Uterus (tissue), 4 donors: ENCODE measurements around the gene CNTNAP5. TPM values are rescaled to one million over a fixed set of nuclear protein-coding genes. Genes with fewer than 3 reads are reported as not detected.

Source experiments
- DNase-seq, 2 donors: peaks; one replicate each; pipeline ENCODE4 v3.0.0-alpha.2; 2019 to 2020
- H3K27ac ChIP-seq, 2 donors: fragments of 200-600 bp; sonication (generic); 1 replicate in 1 of 2; 2 replicates in 1 of 2; pipeline ENCODE4 v1.5.1; 2016 to 2018
- H3K27me3 ChIP-seq, 2 donors: fragments of 200-600 bp; sonication (generic); one replicate each; pipeline ENCODE4 v1.5.1; 2018 to 2019; ENCODE audit warnings: control low read depth in 1 of 2
- H3K36me3 ChIP-seq, 2 donors: fragments of 200-600 bp; sonication (generic); one replicate each; pipeline ENCODE4 v1.5.1; 2019; ENCODE audit warnings: control low read depth in 1 of 2
- H3K4me1 ChIP-seq, 2 donors: fragments of 200-600 bp; sonication (generic); one replicate each; pipeline ENCODE4 v1.5.1; 2018 to 2019; ENCODE audit warnings: control low read depth in 1 of 2
- H3K4me3 ChIP-seq, 2 donors: fragments of 200-600 bp; sonication (generic); 1 replicate in 1 of 2; 2 replicates in 1 of 2; pipeline ENCODE4 v1.5.1; 2018 to 2019; ENCODE audit warnings: mild to moderate bottlenecking in 1 of 2
- H3K9me3 ChIP-seq, 2 donors: fragments of 200-600 bp; sonication (generic); one replicate each; pipeline ENCODE4 v1.5.1; 2019; ENCODE audit warnings: control low read depth in 1 of 2
- CTCF ChIP-seq, 4 experiments: fragments of 200-600 bp in 2 of 4; fragments of 450-650 bp in 2 of 4; sonication (generic) in 2 of 4; IDR thresholded peaks; one replicate each; pipeline ENCODE4 v1.5.1; 2016 to 2019; ENCODE audit warnings: antibody characterized with exemption in 4 of 4, mild to moderate bottlenecking in 2 of 4, moderate library complexity in 1 of 4
- POLR2A ChIP-seq, 2 donors: fragments of 450-650 bp; IDR thresholded peaks; one replicate each; pipeline ENCODE4 v1.6.1; 2016; ENCODE audit warnings: antibody characterized with exemption in 2 of 2, mild to moderate bottlenecking in 1 of 2, moderate library complexity in 1 of 2
- intact Hi-C: fragments of 100-400 bp; cut with DNase I; formaldehyde crosslinking; loops from one replicate; pipeline ENCODE4 v1.15.1; 2023; ENCODE audit warnings: low total_unique reads
- total RNA-seq, 4 donors: library from RNA; depleted of rRNA in 3 of 4; stranded (reverse); fragments of >200 nt in 3 of 4; gene quantifications; one replicate each; pipeline versions ENCODE4 v1.1.0 to v1.2.4, GENCODE V29; 2014 to 2023
- donor health status: DM: yes; HTN: yes; CAD: no.

The CNTNAP5 gene
- total RNA-seq, 4 donors from 2014 or later = 1.4 TPM; not detected in 3

GRCh38 chr2:124187948-124188347, 162.9 kb downstream of the CNTNAP5 start:
- no peak overlapping the region for H3K27ac ChIP-seq
- no peak for TF ChIP-seq POLR2A (IDR thresholded peaks at IDR 0.05)
- TF ChIP-seq CTCF (IDR thresholded peaks at IDR 0.05) = no peak

DNA sequence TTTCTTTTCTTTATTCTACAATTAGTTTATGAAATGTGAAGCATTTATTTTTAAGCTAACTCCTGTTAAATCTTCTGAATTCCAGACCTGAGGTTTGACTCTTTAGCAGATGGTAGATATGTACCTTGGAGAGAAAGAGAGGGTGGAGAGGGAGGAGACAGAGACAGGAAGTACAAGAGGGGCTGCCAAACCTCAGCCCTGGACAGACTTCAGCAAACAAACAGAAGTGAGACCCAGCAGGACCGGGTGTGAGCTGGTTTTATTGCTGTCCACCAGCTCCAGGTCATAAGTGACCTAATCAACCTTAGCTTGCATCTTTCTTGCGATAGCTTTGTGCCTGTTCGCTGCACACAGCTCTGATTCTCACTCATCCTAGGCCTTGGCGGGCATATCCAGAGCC, 168.6 kb downstream of the CNTNAP5 start:
- no peak for DNase-seq

More at GRCh38 chr2:124187948-124188347, 162.9 kb downstream of the CNTNAP5 start:
- Histone ChIP-seq H3K9me3 (no peaks in the 10 kb centered on the region), H3K36me3 (no peaks in the 10 kb centered on the region), H3K4me3 (no peak overlapping the region), H3K4me1 (no peaks in the 10 kb centered on the region), H3K27me3 (no peaks in the 10 kb centered on the region)
- intact Hi-C loops = no loop called here
- no peak for DNase-seq

GRCh38 chr2:124201713-124202112, 176.6 kb downstream of the CNTNAP5 start:
- DNase-seq = no peak
- H3K9me3 ChIP-seq = no peaks in the 10 kb centered on the region
- H3K4me3 ChIP-seq = no peak overlapping the region
- TF ChIP-seq POLR2A (IDR thresholded peaks at IDR 0.05) (no peak), CTCF (IDR thresholded peaks at IDR 0.05) (no peak)
- intact Hi-C loops = no loop called here
- H3K27me3 ChIP-seq = no peaks in the 10 kb centered on the region
- H3K27ac ChIP-seq = no peak overlapping the region
- H3K36me3 ChIP-seq = no peaks in the 10 kb centered on the region
- no peaks in the 10 kb centered on the region for H3K4me1 ChIP-seq

More for the DNA sequence above, 168.6 kb downstream of the CNTNAP5 start:
- intact Hi-C loops = no loop called here
- Histone ChIP-seq H3K27me3 (no peaks in the 10 kb centered on the region), H3K9me3 (no peaks in the 10 kb centered on the region), H3K36me3 (no peaks in the 10 kb centered on the region), H3K4me1 (no peaks in the 10 kb centered on the region), H3K4me3 (no peak overlapping the region), H3K27ac (no peak overlapping the region)
- no peak for TF ChIP-seq CTCF (IDR thresholded peaks at IDR 0.05)
- no peak for TF ChIP-seq POLR2A (IDR thresholded peaks at IDR 0.05)

- TF ChIP-seq CTCF (IDR thresholded peaks at IDR 0.05) (no peak), POLR2A (IDR thresholded peaks at IDR 0.05) (no peak)
- no peak for DNase-seq
- intact Hi-C loops = no loop called here
- Histone ChIP-seq H3K4me1 (no peaks in the 10 kb centered on the region), H3K27me3 (no peaks in the 10 kb centered on the region), H3K9me3 (no peaks in the 10 kb centered on the region), H3K27ac (no peak overlapping the region), H3K4me3 (no peak overlapping the region), H3K36me3 (no peaks in the 10 kb centered on the region)
These were observed 184.4 kb downstream of the CNTNAP5 start for GRCh38 chr2:124209441-124209840.

GRCh38 chr2:124211461-124211860, 186.4 kb downstream of the CNTNAP5 start:
- intact Hi-C loops = no loop called here

More at GRCh38 chr2:124211461-124211860, 186.4 kb downstream of the CNTNAP5 start:
- Histone ChIP-seq H3K9me3 (no peaks in the 10 kb centered on the region), H3K27ac (no peak overlapping the region), H3K4me3 (no peak overlapping the region), H3K27me3 (no peaks in the 10 kb centered on the region), H3K4me1 (no peaks in the 10 kb centered on the region), H3K36me3 (no peaks in the 10 kb centered on the region)
- DNase-seq = no peak
- no peak for TF ChIP-seq POLR2A (IDR thresholded peaks at IDR 0.05)
- no peak for TF ChIP-seq CTCF (IDR thresholded peaks at IDR 0.05)
